ENCODE results near the gene EPX. TPM values are rescaled to one million over a fixed set of nuclear protein-coding genes. Genes with fewer than 3 reads are reported as not detected.

Gene EPX
- polyA plus RNA-seq, 1 donor from 2014 or later = not detected

GRCh38 chr17:58196610-58197009 is 4.1 kb downstream of the EPX start:
- no peaks in the 10 kb centered on the region for H4K20me1 ChIP-seq (ENCODE audit: insufficient read depth)
- no peaks in the 10 kb centered on the region for H3K9me3 ChIP-seq (ENCODE audit: low read length)
- H3K4me2 ChIP-seq (ENCODE audit: low read length) = no peak overlapping the region
- H3F3A ChIP-seq (ENCODE audit: insufficient read depth, low read length, poor library complexity, severe bottlenecking) = no peaks in the 10 kb centered on the region
- TF ChIP-seq SMC3 (conservative IDR thresholded peaks at IDR 0.05; ENCODE audit: poor library complexity) (no peak), CTCF (IDR thresholded peaks at IDR 0.05; ENCODE audit: poor library complexity, severe bottlenecking) (no peak), POLR2AphosphoS5 (IDR thresholded peaks at IDR 0.05) (no peak), TAF1 (IDR thresholded peaks at IDR 0.05; ENCODE audit: low read depth) (no peak), EZH2 (IDR thresholded peaks at IDR 0.05; ENCODE audit: borderline replicate concordance, insufficient read depth, low read length, poor library complexity, severe bottlenecking) (no peak), EP300 (conservative IDR thresholded peaks at IDR 0.05; ENCODE audit: poor library complexity, severe bottlenecking) (no peak), MXI1 (conservative IDR thresholded peaks at IDR 0.05; ENCODE audit: poor library complexity, severe bottlenecking) (no peak), REST (IDR thresholded peaks at IDR 0.05; ENCODE audit: borderline replicate concordance) (no peak), RAD21 (conservative IDR thresholded peaks at IDR 0.05) (no peak)
- H3K27ac ChIP-seq (ENCODE audit: low read length) = no peak overlapping the region
- no peak overlapping the region for H2AFZ ChIP-seq (ENCODE audit: low read depth, low read length)
- no peaks in the 10 kb centered on the region for H3K79me2 ChIP-seq (replicated peaks; ENCODE audit: insufficient read depth, low read length)
- H3K9me2 ChIP-seq (ENCODE audit: insufficient read depth, low read length) = no peaks in the 10 kb centered on the region
- H3K9ac ChIP-seq (ENCODE audit: low read length) = no peak overlapping the region
- no peaks in the 10 kb centered on the region for H3K36me3 ChIP-seq (ENCODE audit: insufficient read depth, low read length)
- no peaks in the 10 kb centered on the region for H3K27me3 ChIP-seq (ENCODE audit: insufficient read depth, low read depth, low read length)
- H3K4me3 ChIP-seq (ENCODE audit: low read length) = no peak overlapping the region

DNA sequence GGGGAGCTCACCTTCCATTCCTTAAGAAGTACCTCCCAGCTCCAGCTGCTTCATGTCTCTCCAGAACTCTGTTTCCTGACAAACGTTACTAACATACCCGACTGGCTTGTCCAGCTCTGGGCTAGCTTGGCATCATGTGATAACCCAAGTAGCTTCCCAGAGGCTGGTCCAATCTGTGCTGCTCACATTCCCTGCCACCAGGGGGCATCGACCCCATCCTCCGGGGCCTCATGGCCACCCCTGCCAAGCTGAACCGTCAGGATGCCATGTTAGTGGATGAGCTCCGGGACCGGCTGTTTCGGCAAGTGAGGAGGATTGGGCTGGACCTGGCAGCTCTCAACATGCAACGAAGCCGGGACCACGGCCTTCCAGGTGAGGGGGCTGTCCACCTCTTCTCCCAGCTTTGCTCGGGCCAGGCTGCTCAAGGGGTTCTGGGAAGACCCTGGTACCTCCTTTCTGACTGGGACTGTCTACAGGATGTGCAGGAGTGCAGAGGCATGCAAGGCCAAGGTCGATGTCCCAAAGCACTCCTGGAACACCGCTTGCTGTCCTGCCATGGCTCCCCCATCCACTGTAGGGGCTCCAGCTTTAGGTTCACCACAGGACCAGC is 7.6 kb downstream of the EPX start:
- Histone ChIP-seq H3K9ac (ENCODE audit: low read length) (no peak overlapping the region), H3K9me3 (ENCODE audit: low read length) (no peaks in the 10 kb centered on the region), H3K9me2 (ENCODE audit: insufficient read depth, low read length) (no peaks in the 10 kb centered on the region), H3K79me2 (replicated peaks; ENCODE audit: insufficient read depth, low read length) (no peaks in the 10 kb centered on the region), H3K36me3 (ENCODE audit: insufficient read depth, low read length) (no peaks in the 10 kb centered on the region), H4K20me1 (ENCODE audit: insufficient read depth) (no peaks in the 10 kb centered on the region), H3K27me3 (ENCODE audit: insufficient read depth, low read depth, low read length) (no peaks in the 10 kb centered on the region), H3K4me3 (ENCODE audit: low read length) (no peak overlapping the region), H3K4me2 (ENCODE audit: low read length) (no peak overlapping the region), H2AFZ (ENCODE audit: low read depth, low read length) (no peak overlapping the region), H3F3A (ENCODE audit: insufficient read depth, low read length, poor library complexity, severe bottlenecking) (no peaks in the 10 kb centered on the region), H3K27ac (ENCODE audit: low read length) (no peak overlapping the region)
- TF ChIP-seq SMC3 (conservative IDR thresholded peaks at IDR 0.05; ENCODE audit: poor library complexity) (no peak), EP300 (conservative IDR thresholded peaks at IDR 0.05; ENCODE audit: poor library complexity, severe bottlenecking) (no peak), RAD21 (conservative IDR thresholded peaks at IDR 0.05) (no peak), REST (IDR thresholded peaks at IDR 0.05; ENCODE audit: borderline replicate concordance) (no peak), CTCF (IDR thresholded peaks at IDR 0.05; ENCODE audit: poor library complexity, severe bottlenecking) (no peak), MXI1 (conservative IDR thresholded peaks at IDR 0.05; ENCODE audit: poor library complexity, severe bottlenecking) (no peak), EZH2 (IDR thresholded peaks at IDR 0.05; ENCODE audit: borderline replicate concordance, insufficient read depth, low read length, poor library complexity, severe bottlenecking) (no peak), POLR2AphosphoS5 (IDR thresholded peaks at IDR 0.05) (no peak), TAF1 (IDR thresholded peaks at IDR 0.05; ENCODE audit: low read depth) (no peak)

Measured in neural cell (in vitro differentiated cells).